IMR-90 (cell line): ENCODE measurements around the gene CREB5. TPM values are rescaled to one million over a fixed set of nuclear protein-coding genes. Genes with fewer than 3 reads are reported as not detected.

Experiments used
- ATAC-seq: fragments of 200-7000 bp; cut with Tn5 transposase; 2 replicates; pipeline ENCODE4 v1.9.1; 2020; ENCODE audit warnings: low read depth, mild to moderate bottlenecking, moderate library complexity
- BruUV-seq: library from RNA; stranded (reverse); fragments of 400-500 nt; replicated peaks from 2 replicates; lab custom pipeline; 2021; lab: Mats Ljungman, UMichigan
- CTCF ChIA-PET: fragments of 300-600 bp; formaldehyde crosslinking; extraction: SDS; loops from one replicate; lab custom pipeline; 2021; ENCODE audit warnings: antibody characterized with exemption; lab: Yijun Ruan, JAX
- POLR2A ChIA-PET: fragments of 300-600 bp; sonication (Branson Sonifier 250); formaldehyde crosslinking; loops from one replicate; lab custom pipeline; 2022; ENCODE audit warnings: antibody characterized with exemption; ENCODE audit not compliant: unreplicated experiment; lab: Charles Lee
- DNase-seq: peaks from one replicate; pipeline ENCODE4 v3.0.0; 2013
- H2AFZ ChIP-seq: replicated peaks from 2 replicates; pipeline ENCODE3; 2013; ENCODE audit warnings: low read length, mild to moderate bottlenecking; ENCODE audit not compliant: poor library complexity
- H2AK5ac ChIP-seq: 2 replicates; pipeline ENCODE4 v1.6.1; 2013; ENCODE audit warnings: low read depth, low read length, inconsistent platforms
- H2AK9ac ChIP-seq: replicated peaks from 2 replicates; pipeline ENCODE3; 2013; ENCODE audit warnings: mild to moderate bottlenecking, low read depth, low read length, moderate library complexity; ENCODE audit not compliant: poor library complexity
- H2BK120ac ChIP-seq: 2 replicates; pipeline ENCODE4 v1.6.1; 2013; ENCODE audit warnings: low read depth, low read length, inconsistent platforms
- H2BK15ac ChIP-seq: 3 replicates; pipeline ENCODE4 v1.6.1; 2013; ENCODE audit warnings: low read depth, low read length, inconsistent platforms
- H2BK20ac ChIP-seq: 2 replicates; pipeline ENCODE4 v1.6.1; 2013; ENCODE audit warnings: low read depth, mild to moderate bottlenecking, inconsistent platforms, low read length, moderate library complexity
- H2BK5ac ChIP-seq: 2 replicates; pipeline ENCODE4 v1.6.1; 2013; ENCODE audit warnings: mild to moderate bottlenecking, low read depth, low read length, inconsistent platforms; ENCODE audit not compliant: poor library complexity, severe bottlenecking
- H3K14ac ChIP-seq: replicated peaks from 2 replicates; pipeline ENCODE4 v1.6.1; 2013; ENCODE audit warnings: low read depth, low read length, inconsistent platforms
- H3K18ac ChIP-seq: 2 replicates; pipeline ENCODE4 v1.6.1; 2013; ENCODE audit warnings: low read depth, low read length, control low read depth
- H3K23ac ChIP-seq: 2 replicates; pipeline ENCODE4 v1.6.1; 2013; ENCODE audit warnings: low read depth, low read length, inconsistent platforms
- H3K27ac ChIP-seq: 2 replicates; pipeline ENCODE4 v1.5.1; 2013; ENCODE audit warnings: mild to moderate bottlenecking, control low read depth, low read length; ENCODE audit not compliant: insufficient read depth
- H3K27me3 ChIP-seq: 2 replicates; pipeline ENCODE4 v1.6.1; 2013; ENCODE audit warnings: low read length; ENCODE audit not compliant: control insufficient read depth, insufficient read depth
- H3K36me3 ChIP-seq: 2 replicates; pipeline ENCODE4 v1.6.1; 2013; ENCODE audit warnings: low read length, mixed read lengths; ENCODE audit not compliant: control insufficient read depth, insufficient read depth
- H3K4ac ChIP-seq: 2 replicates; pipeline ENCODE4 v1.6.1; 2013; ENCODE audit warnings: low read depth, low read length, inconsistent platforms
- H3K4me1 ChIP-seq: 2 replicates; pipeline ENCODE4 v1.6.1; 2013; ENCODE audit warnings: low read length, mixed read lengths; ENCODE audit not compliant: control insufficient read depth, insufficient read depth
- H3K4me2 ChIP-seq: 2 replicates; pipeline ENCODE4 v1.6.1; 2013; ENCODE audit warnings: low read depth, mild to moderate bottlenecking, control low read depth, low read length, moderate library complexity
- H3K4me3 ChIP-seq: 2 replicates; pipeline ENCODE4 v1.5.1; 2013; ENCODE audit warnings: low read depth, mild to moderate bottlenecking, control low read depth, low read length, moderate library complexity; ENCODE audit not compliant: insufficient read depth
- H3K56ac ChIP-seq: 2 replicates; pipeline ENCODE4 v1.6.1; 2013; ENCODE audit warnings: low read length, inconsistent platforms; ENCODE audit not compliant: insufficient read depth; ENCODE audit errors: extremely low read depth
- H3K79me1 ChIP-seq, 2 experiments: 2 replicates each; pipeline ENCODE4 v1.6.1; 2013; ENCODE audit warnings: low read length in 2 of 2, inconsistent platforms in 1 of 2, low read depth in 1 of 2
- H3K9ac ChIP-seq: 2 replicates; pipeline ENCODE4 v1.6.1; 2013; ENCODE audit warnings: low read depth, low read length, control low read depth
- H3K9me1 ChIP-seq: 2 replicates; pipeline ENCODE4 v1.6.1; 2013; ENCODE audit warnings: low read length, inconsistent platforms; ENCODE audit not compliant: insufficient read depth
- H3K9me3 ChIP-seq: 2 replicates; pipeline ENCODE4 v1.6.1; 2013; ENCODE audit warnings: low read length; ENCODE audit not compliant: control insufficient read depth, insufficient read depth
- H4K20me1 ChIP-seq: 2 replicates; pipeline ENCODE4 v1.6.1; 2013; ENCODE audit warnings: low read length, inconsistent platforms; ENCODE audit not compliant: insufficient read depth
- H4K5ac ChIP-seq: 2 replicates; pipeline ENCODE4 v1.6.1; 2013; ENCODE audit warnings: mild to moderate bottlenecking, low read depth, low read length, control low read depth
- H4K8ac ChIP-seq, 2 experiments: 2 replicates each; pipeline ENCODE4 v1.6.1; 2013; ENCODE audit warnings: low read depth in 2 of 2, low read length in 2 of 2, control low read depth in 1 of 2, inconsistent platforms in 1 of 2
- H4K91ac ChIP-seq: 2 replicates; pipeline ENCODE4 v1.6.1; 2013; ENCODE audit warnings: low read depth, low read length, inconsistent platforms; ENCODE audit not compliant: insufficient read depth
- NFE2L2 ChIP-seq: fragments of 150-350 bp; IDR thresholded peaks from 2 replicates; pipeline ENCODE4 v1.6.1; 2016; ENCODE audit warnings: low read depth, mild to moderate bottlenecking, low read length
- WGBS, 2 experiments: methylation state at CpG; one replicate each; pipeline versions ENCODE4 v1.1.5 to v1.1.7; 2013; ENCODE audit warnings: missing lambda C conversion rate in 2 of 2; ENCODE audit not compliant: insufficient read length in 1 of 2; ENCODE audit errors: extremely low coverage in 2 of 2; 5-methylcytosine and 5-hydroxymethylcytosine counted together
- dilution Hi-C: fragments of 300-500 bp; cut with HindIII; formaldehyde crosslinking; loops from one replicate; pipeline ENCODE4 v1.14.3; 2018; ENCODE audit warnings: low sequenced_read_pairs; ENCODE audit not compliant: unreplicated experiment
- in situ Hi-C: fragments of 300-500 bp; cut with MboI; formaldehyde crosslinking; loops from 3 replicates; pipeline ENCODE4 v1.14.3; 2019; ENCODE audit warnings: low sequenced_read_pairs, inconsistent platforms, mixed read lengths
- intact Hi-C: fragments of 100-400 bp; cut with micrococcal nuclease; formaldehyde crosslinking; loops from 2 replicates; pipeline ENCODE4 v1.10.0; 2022
- polyA plus RNA-seq, 3 experiments: library from polyadenylated mRNA; depleted of rRNA; stranded (reverse); fragments of >200 nt; gene quantifications; 2 replicates each; pipeline ENCODE4 v1.2.3, GENCODE V29; 2012; ENCODE audit warnings: low replicate concordance in 1 of 3
- total RNA-seq: library from RNA; depleted of rRNA; stranded (reverse); fragments of >200 nt; gene quantifications from 2 replicates; pipeline ENCODE4 v1.2.3, GENCODE V29; 2012

CREB5 gene
- total and polyA plus RNA-seq, 2 of the 4 experiments (the other 2 are of a cell fraction) = 7.3 to 13.1 TPM

DNA sequence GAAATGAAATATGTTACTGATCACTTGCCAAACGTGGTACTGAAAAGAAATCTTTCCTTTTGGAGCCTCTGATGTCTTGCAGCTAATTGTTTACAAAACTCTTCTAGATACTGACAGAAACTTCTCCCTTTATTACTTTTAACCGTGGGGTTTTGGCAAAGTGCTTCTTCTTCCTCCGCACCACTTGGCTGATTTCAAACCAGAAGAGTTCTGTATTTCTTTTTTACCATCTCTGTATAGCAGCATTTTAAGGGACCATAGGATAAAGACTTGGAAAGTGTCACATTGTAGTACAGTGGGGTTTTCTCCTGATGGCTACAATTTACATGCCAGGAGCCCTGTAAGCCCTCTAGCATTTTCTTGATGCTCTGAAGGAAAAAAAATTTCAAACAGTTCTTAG, 21.9 kb upstream of the CREB5 start:
- no peak overlapping the region for H3K4ac ChIP-seq
- no peak overlapping the region for H2AK5ac ChIP-seq
- ATAC-seq (no peak), DNase-seq (no peak)
- no peak overlapping the region for H2AFZ ChIP-seq
- H3K18ac ChIP-seq = no peak overlapping the region
- no peak overlapping the region for H4K8ac ChIP-seq
- H2BK20ac ChIP-seq = no peak overlapping the region
- H3K79me1 ChIP-seq = no peaks in the 10 kb centered on the region
- intact Hi-C loops (loop anchor here (10.0 kb wide), 1 partner anchor 714 kb away; no protein-coding TSS in a partner anchor), in situ Hi-C loops (loop anchor here (10.0 to 25.0 kb wide), 2 partner anchors 464 to 722 kb away; no protein-coding TSS in a partner anchor), dilution Hi-C loops (no loop called here)
- H4K20me1 ChIP-seq = no peaks in the 10 kb centered on the region
- no peak overlapping the region for H3K23ac ChIP-seq
- no peak overlapping the region for H4K5ac ChIP-seq
- no peak overlapping the region for H2BK15ac ChIP-seq
- no peaks in the 10 kb centered on the region for H3K9me1 ChIP-seq
- no peaks in the 10 kb centered on the region for H3K36me3 ChIP-seq
- H2AK9ac ChIP-seq = no peak overlapping the region
- no peak overlapping the region for H3K4me3 ChIP-seq
- TF ChIP-seq NFE2L2 = no peak
- no peak overlapping the region for H4K91ac ChIP-seq
- ChIA-PET CTCF (interaction anchor here (1.1 to 1.6 kb wide), 3 partner anchors 11 to 18 kb away, joined by 3 to 6 read pairs (median 5); no protein-coding TSS in a partner anchor), POLR2A (no interaction called here)
- H3K4me1 ChIP-seq = 0 out of 2 replicates have a peak, but pooled peaks cover 2% of the 10 kb centered on the region
- H3K27ac ChIP-seq = no peak overlapping the region
- WGBS, 2 experiments = no CpG with 5 or more reads among the region's 3 CpGs
- H3K27me3 ChIP-seq = peaks cover 7% of the 10 kb centered on the region; the same call in 1 of the 2 replicates
- H2BK120ac ChIP-seq = no peak overlapping the region
- BruUV-seq = no TSS peak
- no peak overlapping the region for H3K56ac ChIP-seq
- H3K14ac ChIP-seq = no peak overlapping the region
- no peak overlapping the region for H2BK5ac ChIP-seq
- H3K9ac ChIP-seq = no peak overlapping the region
- H3K9me3 ChIP-seq = no peaks in the 10 kb centered on the region
- H3K4me2 ChIP-seq = no peak overlapping the region
